ENCODE measurements around the gene ZDHHC1.

ZDHHC1 gene

DNA sequence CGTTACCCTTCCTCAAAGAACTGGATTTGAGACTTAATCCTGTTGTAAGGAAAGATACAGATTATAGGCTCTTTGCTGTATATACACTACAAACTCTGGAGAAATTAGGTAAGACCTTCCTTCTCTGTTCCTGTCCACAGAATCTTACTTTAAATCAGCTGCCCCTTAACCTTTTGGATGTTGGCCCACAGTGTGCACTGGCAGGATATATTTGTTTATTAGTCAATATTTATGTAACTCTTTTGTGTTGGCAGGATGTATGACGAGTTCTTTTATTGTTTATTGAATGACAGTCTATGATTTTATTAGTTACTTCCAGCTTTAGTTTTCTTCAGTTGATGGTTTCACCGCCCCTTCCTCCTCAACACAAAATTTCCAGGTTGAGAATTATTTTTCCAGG is 69.9 kb downstream of the ZDHHC1 start:
- DNase-seq = no peak

DNA sequence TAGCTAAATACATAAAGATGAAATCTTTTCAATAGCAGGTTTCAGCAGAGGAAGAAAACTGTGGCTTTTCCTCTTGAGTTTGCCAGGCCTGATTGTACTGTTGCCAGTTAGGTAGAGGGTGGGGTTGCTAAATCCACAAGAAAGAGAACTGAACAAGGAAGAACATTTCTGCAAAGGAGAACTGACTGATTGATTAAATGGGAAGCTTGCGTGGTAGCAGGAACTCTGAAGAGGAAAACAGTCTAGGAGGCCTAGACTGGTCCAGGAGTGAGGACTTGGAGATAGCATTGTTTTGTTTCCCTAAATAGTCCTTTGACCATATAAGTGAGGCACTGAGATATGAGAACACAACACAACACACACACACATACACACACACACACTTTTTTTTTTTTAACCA is 70.9 kb downstream of the ZDHHC1 start:
- no peak for DNase-seq
